HG03432 (cell line): Measurements from ENCODE around the gene GATB.
"Not testable (repeated sequence)": the region's sequence is repeated elsewhere in the genome, so short reads cannot be mapped to it uniquely, and the experiment has no call there.

Source experiments
- ATAC-seq: cut with Tn5 transposase; IDR thresholded peaks from one replicate; pipeline ENCODE4 v1.9.1; 2021; ENCODE audit warnings: mild to moderate bottlenecking, moderate library complexity; ENCODE audit not compliant: unreplicated experiment

The GATB gene

GRCh38 chr4:151736852-151737251, 24.0 kb downstream of the GATB start:
- ATAC-seq, result not testable (repeated sequence)

DNA sequence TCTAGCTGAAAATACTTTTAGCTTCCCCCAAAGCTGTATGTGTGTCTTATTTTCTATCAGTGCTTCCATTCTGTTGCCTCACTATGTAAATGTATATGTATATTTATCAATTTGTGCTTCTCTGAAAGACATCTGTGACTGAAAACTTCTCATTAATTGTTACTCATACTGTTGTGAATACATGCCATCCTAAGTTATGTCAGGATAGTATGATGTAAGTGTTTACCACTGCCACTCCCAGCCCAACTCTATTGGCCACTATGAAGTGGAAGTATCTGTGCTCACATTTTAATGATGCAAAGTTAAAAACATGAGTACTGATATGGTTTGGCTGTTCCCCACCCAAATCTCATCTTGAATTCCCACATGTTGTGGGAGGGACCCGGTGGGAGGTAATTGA, 24.4 kb downstream of the GATB start:
- no peak for ATAC-seq

GRCh38 chr4:151731670-151732069, 29.1 kb downstream of the GATB start:
- not testable (repeated sequence) for ATAC-seq

GRCh38 chr4:151729731-151730559, 30.9 kb downstream of the GATB start:
- no peak for ATAC-seq

DNA sequence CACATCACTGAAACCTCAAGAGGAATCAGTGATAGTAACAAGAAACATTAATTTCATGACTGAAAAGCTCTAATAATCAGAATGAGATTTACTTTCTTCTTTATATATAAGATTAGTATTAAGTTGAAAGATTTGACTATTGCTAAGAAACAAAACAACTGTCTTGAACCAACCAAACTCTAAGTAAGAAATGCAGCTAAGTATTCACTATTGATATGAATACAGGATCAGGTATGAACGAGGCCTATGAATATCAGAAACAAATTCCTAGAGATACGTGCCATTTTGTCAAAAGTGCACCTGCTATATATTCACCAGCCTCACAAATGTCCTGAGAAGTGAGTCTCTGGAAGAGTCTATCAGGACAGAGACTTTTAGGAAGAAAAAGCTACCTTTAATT, 32.1 kb downstream of the GATB start:
- ATAC-seq, result no peak

GRCh38 chr4:151728006-151728405, 32.8 kb downstream of the GATB start:
- no peak for ATAC-seq

GRCh38 chr4:151727365-151727764, 33.4 kb downstream of the GATB start:
- ATAC-seq, result no peak

DNA sequence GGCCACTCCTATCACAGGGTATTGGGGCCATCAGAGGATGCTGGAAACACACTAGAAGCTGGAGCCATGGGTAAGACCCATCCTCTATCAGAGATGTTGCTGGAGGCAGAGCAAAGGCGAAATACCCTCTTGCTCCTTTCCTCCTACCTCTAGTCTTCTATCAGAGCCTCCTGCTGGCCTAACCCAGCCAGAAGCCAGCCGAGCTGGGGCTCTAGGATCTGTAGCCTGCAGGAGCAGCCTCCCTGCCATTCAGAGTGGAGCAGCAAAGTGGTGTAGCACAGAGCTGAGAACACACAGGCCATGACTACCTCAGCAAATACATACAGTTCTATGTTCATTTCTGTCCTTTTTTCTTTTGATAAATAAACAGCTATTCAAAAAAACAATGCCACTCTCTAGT, 35.7 kb downstream of the GATB start:
- ATAC-seq, result no peak

DNA sequence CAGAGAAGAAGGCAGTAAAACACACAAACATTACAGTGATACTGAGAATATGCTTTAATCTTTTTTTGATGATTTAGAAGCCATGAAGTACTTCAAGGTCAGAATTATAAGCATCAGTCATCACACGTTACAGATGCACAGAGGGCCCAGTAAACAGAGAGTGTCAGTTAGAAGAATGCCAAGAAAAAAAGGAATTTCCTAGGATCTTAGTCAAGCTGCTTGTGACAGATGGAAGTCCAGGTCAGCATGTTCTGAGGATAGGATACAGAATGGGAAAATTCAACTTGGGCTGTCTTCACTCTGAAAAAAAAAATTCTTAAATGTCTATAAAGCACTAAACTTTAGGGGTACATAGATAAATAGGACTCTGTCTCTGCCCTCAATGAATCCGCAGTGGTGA, 38.9 kb downstream of the GATB start:
- ATAC-seq, result no peak

GRCh38 chr4:151721466-151721865, 39.3 kb downstream of the GATB start:
- no peak for ATAC-seq

GRCh38 chr4:151719956-151720334, 40.9 kb downstream of the GATB start:
- no peak for ATAC-seq

DNA sequence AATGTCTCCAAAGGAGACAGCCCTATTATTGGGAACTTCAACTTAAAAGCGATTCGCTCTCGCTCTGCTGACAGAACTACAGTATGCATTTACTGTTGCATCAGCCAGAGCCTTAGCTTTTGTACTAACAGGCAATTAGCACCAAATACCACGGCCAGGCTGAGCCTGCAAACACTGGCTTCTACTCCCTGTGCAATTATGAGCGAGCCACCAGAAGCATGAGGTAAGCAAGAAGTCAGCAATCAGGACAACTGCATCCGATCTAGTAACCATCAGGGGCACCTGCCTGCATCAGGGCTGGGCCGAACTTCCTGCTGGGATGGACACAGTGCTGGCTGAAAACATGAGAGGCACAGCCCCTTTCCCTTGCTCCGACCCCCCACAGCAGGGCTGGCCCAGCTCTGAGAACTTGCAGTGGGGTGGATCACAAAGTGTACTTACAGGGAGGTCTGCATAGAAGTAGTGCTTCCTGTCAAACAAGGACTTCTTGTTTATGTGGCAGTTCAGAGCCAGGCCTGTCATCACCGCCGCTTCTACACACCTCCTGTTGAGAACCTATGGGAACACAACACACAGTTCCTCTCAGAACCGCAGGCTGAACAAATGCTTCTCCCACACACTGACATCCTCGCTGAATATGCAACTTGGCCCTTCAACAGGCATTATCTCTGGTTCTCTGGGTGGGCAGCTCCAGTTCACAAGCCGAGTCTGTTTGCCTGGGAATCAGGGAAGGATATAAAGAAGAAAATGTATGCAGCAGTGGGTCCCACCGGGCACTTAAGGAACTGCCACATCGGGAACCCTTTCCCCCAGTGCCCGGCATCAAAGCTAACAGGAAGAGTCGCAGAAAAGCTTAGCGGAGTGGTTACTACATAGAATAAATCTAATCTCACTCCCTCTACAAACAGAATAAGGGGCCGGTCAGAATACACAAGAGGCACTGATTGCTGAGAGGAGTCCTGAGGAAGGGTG, 41.5 kb downstream of the GATB start:
- ATAC-seq, result no peak

- peak; percentile 70 for ATAC-seq
Measured at GRCh38 chr4:151717909-151718628, 42.7 kb downstream of the GATB start.

DNA sequence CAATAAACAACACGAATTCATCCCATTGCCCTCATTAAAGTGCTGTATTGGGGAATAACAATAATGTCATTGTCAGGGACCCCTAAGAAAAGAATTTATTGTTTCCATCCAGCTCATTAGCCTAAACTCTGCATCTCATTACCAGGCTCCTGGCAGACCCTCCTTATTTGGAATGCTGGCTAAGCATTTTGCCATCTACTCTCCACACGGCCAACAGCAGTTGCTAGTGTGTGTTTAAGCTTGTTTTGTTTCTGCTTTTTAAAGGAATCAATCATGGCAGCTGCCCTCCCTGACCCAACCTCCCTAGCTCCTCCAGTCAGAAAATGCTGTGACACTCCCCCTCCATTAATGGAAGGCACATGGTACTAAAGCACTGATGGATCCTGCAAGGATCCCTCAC, 43.5 kb downstream of the GATB start:
- ATAC-seq, result no peak

DNA sequence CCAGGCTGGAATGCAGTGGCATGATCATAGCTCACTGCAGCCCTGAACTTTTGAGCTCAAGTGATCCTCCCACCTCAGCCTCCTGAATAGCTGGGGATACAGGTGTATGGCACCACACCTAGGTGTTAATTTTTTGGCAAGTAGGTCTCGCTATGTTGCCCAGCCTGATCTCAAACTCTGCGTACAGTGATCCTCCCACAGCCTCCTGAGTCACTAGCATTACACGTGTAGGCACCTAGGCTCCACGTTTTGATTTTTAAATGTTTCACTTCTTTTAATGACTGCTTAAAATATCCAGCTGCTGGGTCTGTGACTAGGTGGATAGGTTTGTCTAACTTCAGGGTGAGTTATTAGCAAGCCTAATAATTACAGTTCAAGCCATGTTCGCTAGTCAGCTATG, 44.5 kb downstream of the GATB start:
- ATAC-seq, result no peak

DNA sequence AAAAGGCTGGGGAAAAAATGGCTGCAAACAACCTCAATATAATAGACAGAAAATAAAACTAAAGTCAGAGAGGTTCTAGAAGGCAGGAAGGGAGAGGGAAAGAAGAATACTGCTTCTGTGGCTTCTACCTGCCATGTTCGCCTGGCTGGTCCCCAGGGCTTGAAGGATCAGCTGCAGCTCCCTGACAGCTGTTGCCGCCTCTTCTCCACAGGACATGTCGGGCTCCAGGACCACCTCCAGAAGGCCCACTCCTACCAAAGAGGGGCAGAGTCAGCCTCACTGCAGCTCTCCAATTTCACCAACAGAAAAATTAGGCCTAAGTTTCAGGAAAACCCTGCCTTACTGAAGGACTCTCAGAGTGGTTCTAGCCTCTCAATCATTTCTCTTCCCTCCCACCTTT, 44.9 kb downstream of the GATB start:
- no peak for ATAC-seq

DNA sequence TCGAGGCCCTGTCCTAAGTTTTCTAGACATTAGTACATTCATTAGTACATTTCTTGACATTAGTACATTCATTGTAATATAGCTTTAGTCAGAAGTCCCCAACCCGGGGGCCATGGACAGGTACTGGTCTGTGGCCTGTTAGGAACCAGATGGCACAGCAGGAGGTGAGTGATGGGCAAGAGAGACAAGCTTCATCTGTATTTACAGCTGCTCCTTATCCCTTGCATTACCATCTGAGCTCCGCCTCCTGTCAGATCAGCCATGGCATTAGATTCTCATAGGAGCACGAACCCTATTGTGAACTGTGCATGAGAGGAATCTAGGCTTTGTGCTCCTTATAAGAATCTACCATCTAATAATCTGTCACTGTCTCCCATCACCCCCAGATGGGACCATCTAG, 48.0 kb downstream of the GATB start:
- no peak for ATAC-seq

DNA sequence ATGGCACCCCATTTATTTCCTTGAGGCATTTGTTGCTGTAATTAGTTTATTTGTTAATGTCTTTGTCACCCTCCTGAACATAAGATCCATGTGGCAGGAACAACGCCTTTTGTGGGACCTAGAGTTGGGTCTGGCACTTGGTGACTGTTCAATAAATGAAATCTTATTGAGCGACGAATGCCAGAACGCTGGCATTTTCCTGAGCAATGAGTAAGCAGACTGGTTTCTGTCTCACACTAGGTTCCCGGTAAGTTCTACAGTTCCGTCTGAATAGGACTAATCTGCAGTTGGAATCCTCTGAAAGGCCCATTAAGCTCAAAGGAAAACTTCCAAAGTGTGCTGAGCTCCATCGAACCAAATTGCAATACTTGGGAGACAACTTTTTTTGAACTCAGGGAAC, 49.2 kb downstream of the GATB start:
- no peak for ATAC-seq

GRCh38 chr4:151709587-151709986, 51.2 kb downstream of the GATB start:
- ATAC-seq, result no peak

DNA sequence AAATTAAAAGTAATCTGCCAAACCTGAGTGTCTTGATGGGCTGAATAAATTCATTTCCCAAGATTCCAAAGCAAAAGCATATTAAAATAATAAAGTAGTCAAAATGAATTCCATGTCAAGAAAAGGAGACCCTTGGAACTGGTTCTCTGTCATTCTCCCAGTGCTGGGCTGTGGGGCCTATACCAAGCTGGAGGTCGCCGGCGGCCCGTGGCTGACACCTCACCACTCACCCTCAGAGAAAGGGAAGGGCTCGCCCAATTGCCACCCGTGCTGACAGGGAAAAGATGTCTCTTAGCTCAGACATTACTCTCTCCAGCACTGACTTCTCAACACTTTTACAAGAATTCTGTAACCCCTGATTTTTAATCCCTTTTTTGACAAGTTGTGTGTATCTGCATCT, 51.7 kb downstream of the GATB start:
- ATAC-seq, result no peak

DNA sequence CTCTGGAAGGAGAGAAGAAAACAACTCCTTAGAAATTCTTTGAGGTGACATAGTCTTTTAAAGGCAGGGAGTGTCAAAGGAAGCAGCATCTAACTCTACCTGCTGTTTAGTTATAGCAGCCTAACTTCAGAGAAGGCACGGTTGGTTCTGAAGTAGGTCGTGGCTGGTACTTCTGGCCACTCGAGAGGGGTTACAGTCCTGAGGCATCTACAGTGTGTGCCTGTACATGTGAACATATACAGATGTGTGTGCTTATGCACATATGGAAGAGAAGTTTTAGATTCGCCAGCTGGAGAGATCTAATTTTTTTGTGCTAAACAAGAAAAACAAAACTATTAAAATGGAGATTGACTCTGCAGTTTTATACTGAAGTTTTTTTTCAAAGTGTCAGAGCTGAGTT, 52.7 kb downstream of the GATB start:
- ATAC-seq, result no peak
